ENCODE measurements around the gene CBLB.

Gene CBLB

GRCh38 chr3:105869861-105870755 is 1.3 kb upstream of the CBLB start:
- no peak for DNase-seq

GRCh38 chr3:105869531-105869833 is 670 bp upstream of the CBLB start:
- no peak for DNase-seq

- DNase-seq: peak; percentile 96
These were observed 426 bp downstream of the CBLB start for GRCh38 chr3:105868431-105868741.

- DNase-seq: no peak
These were observed 941 bp downstream of the CBLB start for GRCh38 chr3:105867712-105868430.

GRCh38 chr3:105866656-105867653 is 1.9 kb downstream of the CBLB start:
- no peak for DNase-seq

- no peak for DNase-seq
These were observed 2.9 kb downstream of the CBLB start for GRCh38 chr3:105865867-105866350.

- DNase-seq: no peak
These were observed 3.7 kb downstream of the CBLB start for GRCh38 chr3:105865016-105865623.

- DNase-seq: no peak
These were observed 4.6 kb downstream of the CBLB start for GRCh38 chr3:105864212-105864611.

GRCh38 chr3:105863608-105864007 is 5.2 kb downstream of the CBLB start:
- no peak for DNase-seq

GRCh38 chr3:105862217-105862616 is 6.6 kb downstream of the CBLB start:
- no peak for DNase-seq

GRCh38 chr3:105860641-105861040 is 8.2 kb downstream of the CBLB start:
- DNase-seq: no peak

- DNase-seq: no peak
These were observed 10.8 kb downstream of the CBLB start for GRCh38 chr3:105858017-105858416.

GRCh38 chr3:105857601-105858000 is 11.2 kb downstream of the CBLB start:
- no peak for DNase-seq

- no peak for DNase-seq
These were observed 12.2 kb downstream of the CBLB start for GRCh38 chr3:105856605-105857004.

- no peak for DNase-seq
These were observed 14.9 kb downstream of the CBLB start for GRCh38 chr3:105853801-105854432.

GRCh38 chr3:105851582-105851981 is 17.2 kb downstream of the CBLB start:
- DNase-seq: no peak

GRCh38 chr3:105851176-105851575 is 17.6 kb downstream of the CBLB start:
- no peak for DNase-seq

GRCh38 chr3:105850593-105850992 is 18.2 kb downstream of the CBLB start:
- no peak for DNase-seq

- DNase-seq: no peak
These were observed 20.0 kb downstream of the CBLB start for GRCh38 chr3:105848821-105849220.

- DNase-seq: no peak
These were observed 20.9 kb downstream of the CBLB start for GRCh38 chr3:105847865-105848264.

GRCh38 chr3:105847452-105847851 is 21.4 kb downstream of the CBLB start:
- no peak for DNase-seq

- no peak for DNase-seq
These were observed 22.0 kb downstream of the CBLB start for GRCh38 chr3:105846809-105847208.

All from retina (tissue), 1 donor.